GM19240 (cell line): ENCODE data around the gene TINAGL1.
"Not testable (repeated sequence)": the region's sequence is repeated elsewhere in the genome, so short reads cannot be mapped to it uniquely, and the experiment has no call there.

Source experiments
- DNase-seq: peaks from one replicate; pipeline ENCODE4 v3.0.0; 2011; ENCODE audit warnings: low spot score; ENCODE audit not compliant: insufficient read length

Gene TINAGL1

GRCh38 chr1:31583995-31584868, 7.9 kb downstream of the TINAGL1 start:
- no peak for DNase-seq

GRCh38 chr1:31584869-31585735, 8.8 kb downstream of the TINAGL1 start:
- no peak for DNase-seq

GRCh38 chr1:31585736-31586365, 9.5 kb downstream of the TINAGL1 start:
- no peak for DNase-seq

GRCh38 chr1:31586376-31587327, 10.3 kb downstream of the TINAGL1 start:
- no peak for DNase-seq

GRCh38 chr1:31587328-31587699, 11.0 kb downstream of the TINAGL1 start:
- DNase-seq = not testable (repeated sequence)

GRCh38 chr1:31587720-31588423, 11.6 kb downstream of the TINAGL1 start:
- peak; percentile 80 for DNase-seq

- DNase-seq = no peak
Observed at GRCh38 chr1:31588751-31589515, 12.6 kb downstream of the TINAGL1 start.

GRCh38 chr1:31591425-31592093, 15.2 kb downstream of the TINAGL1 start:
- DNase-seq = no peak

- no peak for DNase-seq
Observed at GRCh38 chr1:31592132-31592531, 15.8 kb downstream of the TINAGL1 start.

GRCh38 chr1:31593136-31593665, 16.9 kb downstream of the TINAGL1 start:
- no peak for DNase-seq

- peak; percentile 47 for DNase-seq
Observed at GRCh38 chr1:31593770-31594632, 17.7 kb downstream of the TINAGL1 start.

GRCh38 chr1:31595836-31596736, 19.8 kb downstream of the TINAGL1 start:
- DNase-seq = no peak

GRCh38 chr1:31596737-31597097, 20.4 kb downstream of the TINAGL1 start:
- DNase-seq = no peak

- DNase-seq = no peak
Observed at GRCh38 chr1:31598980-31599379, 22.7 kb downstream of the TINAGL1 start.

- no peak for DNase-seq
Observed at GRCh38 chr1:31600641-31601040, 24.3 kb downstream of the TINAGL1 start.

GRCh38 chr1:31602081-31602480, 25.8 kb downstream of the TINAGL1 start:
- no peak for DNase-seq
